ENCODE measurements around the gene PCCA. TPM values are rescaled to one million over a fixed set of nuclear protein-coding genes. Genes with fewer than 3 reads are reported as not detected.
A peak's percentile ranks its signal among the peaks of the same experiment; 100 is the strongest.

PCCA gene, protein sequence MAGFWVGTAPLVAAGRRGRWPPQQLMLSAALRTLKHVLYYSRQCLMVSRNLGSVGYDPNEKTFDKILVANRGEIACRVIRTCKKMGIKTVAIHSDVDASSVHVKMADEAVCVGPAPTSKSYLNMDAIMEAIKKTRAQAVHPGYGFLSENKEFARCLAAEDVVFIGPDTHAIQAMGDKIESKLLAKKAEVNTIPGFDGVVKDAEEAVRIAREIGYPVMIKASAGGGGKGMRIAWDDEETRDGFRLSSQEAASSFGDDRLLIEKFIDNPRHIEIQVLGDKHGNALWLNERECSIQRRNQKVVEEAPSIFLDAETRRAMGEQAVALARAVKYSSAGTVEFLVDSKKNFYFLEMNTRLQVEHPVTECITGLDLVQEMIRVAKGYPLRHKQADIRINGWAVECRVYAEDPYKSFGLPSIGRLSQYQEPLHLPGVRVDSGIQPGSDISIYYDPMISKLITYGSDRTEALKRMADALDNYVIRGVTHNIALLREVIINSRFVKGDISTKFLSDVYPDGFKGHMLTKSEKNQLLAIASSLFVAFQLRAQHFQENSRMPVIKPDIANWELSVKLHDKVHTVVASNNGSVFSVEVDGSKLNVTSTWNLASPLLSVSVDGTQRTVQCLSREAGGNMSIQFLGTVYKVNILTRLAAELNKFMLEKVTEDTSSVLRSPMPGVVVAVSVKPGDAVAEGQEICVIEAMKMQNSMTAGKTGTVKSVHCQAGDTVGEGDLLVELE
- 10 to 100 TPM in 3 of 5 donors, 1 to 10 TPM in 2; 7.6 to 16.8 (median 10.2) TPM for total RNA-seq
- 11.8 TPM for total RNA-seq (2013)
- 2.0 to 12.7 (median 8.2) reads per million in 29 experiments for total RNA-seq

DNA sequence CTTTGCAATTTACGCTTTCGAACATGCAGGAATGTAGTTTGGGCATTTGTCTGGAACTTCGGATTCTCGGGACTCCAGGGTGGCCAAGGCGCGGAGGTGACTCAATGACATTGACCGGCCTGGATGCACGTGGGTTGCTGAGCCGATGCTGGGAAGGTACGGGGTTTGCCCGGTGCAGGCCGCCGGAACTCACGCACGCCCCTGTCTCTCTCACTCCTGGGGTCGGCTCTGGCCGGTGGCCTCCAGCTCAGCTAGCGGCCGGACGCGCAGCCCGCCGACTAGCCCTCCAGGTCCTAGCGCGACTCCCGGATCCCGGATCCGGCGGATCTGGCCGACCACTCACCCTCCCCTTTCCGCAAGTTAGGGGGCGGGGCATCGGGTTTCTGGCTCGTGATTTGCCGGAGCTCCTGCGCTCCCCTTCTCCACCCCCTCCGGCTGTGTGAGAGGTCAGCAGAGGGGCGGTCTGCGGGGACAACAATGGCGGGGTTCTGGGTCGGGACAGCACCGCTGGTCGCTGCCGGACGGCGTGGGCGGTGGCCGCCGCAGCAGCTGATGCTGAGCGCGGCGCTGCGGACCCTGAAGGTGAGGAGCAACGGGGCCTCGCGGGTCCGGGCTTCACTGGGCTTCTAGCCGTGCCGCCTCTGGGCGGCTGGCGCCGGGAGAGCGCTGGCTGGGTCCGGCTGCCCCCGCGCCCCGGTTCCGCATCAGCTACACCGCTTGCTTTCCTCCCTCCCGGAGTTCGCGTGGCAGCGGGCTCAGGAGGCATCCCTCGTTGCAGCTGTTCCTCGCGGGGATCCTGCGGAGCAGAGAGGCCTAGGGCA is at the start of gene PCCA:
Gene PCCA (plus strand): TSS at position 450 of the 821 bp plus-strand sequence. CDS start 28 bp downstream, at position 478.
- no peaks in the 10 kb centered on the region for H3K27me3 Mint-ChIP-seq
- peak within 1 kb of the TSS; percentile 93 to 96 (median 94) for H3K4me3 Mint-ChIP-seq
- Histone ChIP-seq H3K36me3 (ENCODE audit: control insufficient read depth in 2 of 2, extremely low read depth in 1 of 2, insufficient read depth in 1 of 2, low read length in 1 of 2) (no peaks in the 10 kb centered on the region), H3K9me3 (no peaks in the 10 kb centered on the region), H3K4me1 (ENCODE audit: control insufficient read depth in 1 of 2, extremely low read depth in 1 of 2, insufficient read depth in 2 of 2, low read length in 2 of 2) (peaks cover 8 to 17% of the 10 kb centered on the region in 2 experiments), H3K4me3 (ENCODE audit: control insufficient read depth in 1 of 2, extremely low read depth in 1 of 2, low read length in 1 of 2) (peak within 1 kb of the TSS; percentile 82 to 84), H3K27ac (ENCODE audit: low read length) (no peak within 1 kb of the TSS), H3K27me3 (replicated peaks in 1 of 2; ENCODE audit: control insufficient read depth in 2 of 2, extremely low read depth in 1 of 2, insufficient read depth in 2 of 2, low read length in 1 of 2) (no peaks in the 10 kb centered on the region)
- H3K27ac Mint-ChIP-seq = peak within 1 kb of the TSS; percentile 65 to 82
- H3K9me3 Mint-ChIP-seq = no peaks in the 10 kb centered on the region
- ChIA-PET CTCF (interaction anchor here in 1 of 2 donors (0.6 kb wide), 1 partner anchor 48 kb away, joined by 4 read pairs; no protein-coding TSS in a partner anchor), POLR2A (interaction anchor here in 1 of 2 donors (0.6 kb wide), 1 partner anchor 212 kb away, joined by 15 read pairs; no protein-coding TSS in a partner anchor)
- peaks cover 25 to 46% (median 27%) of the 10 kb centered on the region in 3 donors for H3K4me1 Mint-ChIP-seq
- WGBS (ENCODE audit: insufficient coverage) = under 1% methylated on average over 64 of the region's 77 CpGs
- peak; percentile 79 to 85 (median 83) for ATAC-seq (replicated peaks in 1 of 4)
- DNase-seq = peak; percentile 15 to 77 (median 57)
- peaks cover 5% of the 10 kb centered on the region for H3K36me3 Mint-ChIP-seq

DNA sequence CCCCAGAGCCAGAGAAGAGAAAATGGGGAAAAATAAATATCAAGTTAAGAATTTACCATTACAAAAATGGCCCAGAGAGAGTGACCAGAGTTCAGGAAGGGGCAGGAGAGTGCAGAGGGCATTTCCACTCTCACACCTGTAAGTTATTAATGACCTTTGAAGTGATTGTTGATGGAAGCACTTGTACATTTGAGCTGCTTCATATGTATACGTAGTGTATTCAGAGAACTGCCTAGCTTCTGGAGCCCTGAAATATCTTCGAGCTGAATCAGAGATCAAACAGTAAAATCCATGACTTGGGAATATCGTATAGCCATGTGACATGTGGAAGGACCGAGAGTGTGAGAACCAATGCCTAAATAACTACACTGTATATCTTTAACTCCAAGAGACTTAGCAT is 49.2 kb upstream of the PCCA start:
- H3K4me3 Mint-ChIP-seq = no peak overlapping the region
- H3K27me3 ChIP-seq (replicated peaks in 1 of 2; ENCODE audit: control insufficient read depth in 2 of 2, extremely low read depth in 1 of 2, insufficient read depth in 2 of 2, low read length in 1 of 2) = no peaks in the 10 kb centered on the region
- no peaks in the 10 kb centered on the region for H3K36me3 Mint-ChIP-seq
- peaks cover 3 to 6% of the 10 kb centered on the region in 2 donors for H3K27me3 Mint-ChIP-seq
- no peaks in the 10 kb centered on the region for H3K36me3 ChIP-seq (ENCODE audit: control insufficient read depth in 2 of 2, extremely low read depth in 1 of 2, insufficient read depth in 1 of 2, low read length in 1 of 2)
- no peaks in the 10 kb centered on the region for H3K9me3 Mint-ChIP-seq
- H3K27ac Mint-ChIP-seq = no peak overlapping the region
- no peaks in the 10 kb centered on the region for H3K9me3 ChIP-seq
- WGBS (ENCODE audit: insufficient coverage) = 75% methylated on average over 2 of the region's 4 CpGs
- DNase-seq (no peak), ATAC-seq (replicated peaks in 1 of 4) (no peak)
- no peaks in the 10 kb centered on the region for H3K4me1 ChIP-seq (ENCODE audit: control insufficient read depth in 1 of 2, extremely low read depth in 1 of 2, insufficient read depth in 2 of 2, low read length in 2 of 2)
- no peaks in the 10 kb centered on the region for H3K4me1 Mint-ChIP-seq
- no peak overlapping the region for H3K4me3 ChIP-seq (ENCODE audit: control insufficient read depth in 1 of 2, extremely low read depth in 1 of 2, low read length in 1 of 2)
- no peak overlapping the region for H3K27ac ChIP-seq (ENCODE audit: low read length)
- POLR2A ChIA-PET = no interaction called here
- CTCF ChIA-PET = no interaction called here

GRCh38 chr13:100040196-100040595 is 48.7 kb upstream of the PCCA start:
- H3K4me1 ChIP-seq (ENCODE audit: control insufficient read depth in 1 of 2, extremely low read depth in 1 of 2, insufficient read depth in 2 of 2, low read length in 2 of 2) = no peaks in the 10 kb centered on the region
- no peak overlapping the region for H3K27ac ChIP-seq (ENCODE audit: low read length)
- Mint-ChIP-seq H3K4me1 (no peaks in the 10 kb centered on the region), H3K9me3 (no peaks in the 10 kb centered on the region), H3K4me3 (no peak overlapping the region), H3K36me3 (no peaks in the 10 kb centered on the region), H3K27me3 (peaks cover 3 to 6% of the 10 kb centered on the region in 2 donors), H3K27ac (no peak overlapping the region)
- WGBS (ENCODE audit: insufficient coverage) = no CpG with 5 or more reads among the region's 3 CpGs
- ChIA-PET CTCF (no interaction called here), POLR2A (no interaction called here)
- ATAC-seq (replicated peaks in 1 of 4) = no peak
- H3K36me3 ChIP-seq (ENCODE audit: control insufficient read depth in 2 of 2, extremely low read depth in 1 of 2, insufficient read depth in 1 of 2, low read length in 1 of 2) = no peaks in the 10 kb centered on the region
- no peaks in the 10 kb centered on the region for H3K9me3 ChIP-seq
- no peak overlapping the region for H3K4me3 ChIP-seq (ENCODE audit: control insufficient read depth in 1 of 2, extremely low read depth in 1 of 2, low read length in 1 of 2)
- no peak for DNase-seq
- no peaks in the 10 kb centered on the region for H3K27me3 ChIP-seq (replicated peaks in 1 of 2; ENCODE audit: control insufficient read depth in 2 of 2, extremely low read depth in 1 of 2, insufficient read depth in 2 of 2, low read length in 1 of 2)

GRCh38 chr13:100044936-100045335 is 44.0 kb upstream of the PCCA start:
- H3K27ac Mint-ChIP-seq = no peak overlapping the region
- H3K9me3 Mint-ChIP-seq = no peaks in the 10 kb centered on the region
- Histone ChIP-seq H3K9me3 (no peaks in the 10 kb centered on the region), H3K36me3 (ENCODE audit: control insufficient read depth in 2 of 2, extremely low read depth in 1 of 2, insufficient read depth in 1 of 2, low read length in 1 of 2) (no peaks in the 10 kb centered on the region), H3K4me1 (ENCODE audit: control insufficient read depth in 1 of 2, extremely low read depth in 1 of 2, insufficient read depth in 2 of 2, low read length in 2 of 2) (no peaks in the 10 kb centered on the region), H3K4me3 (ENCODE audit: control insufficient read depth in 1 of 2, extremely low read depth in 1 of 2, low read length in 1 of 2) (no peak overlapping the region), H3K27ac (ENCODE audit: low read length) (no peak overlapping the region), H3K27me3 (replicated peaks in 1 of 2; ENCODE audit: control insufficient read depth in 2 of 2, extremely low read depth in 1 of 2, insufficient read depth in 2 of 2, low read length in 1 of 2) (peaks cover 0 to 3% of the 10 kb centered on the region in 2 experiments)
- WGBS (ENCODE audit: insufficient coverage) = 100% methylated on average over 1 of the region's 3 CpGs
- DNase-seq (no peak), ATAC-seq (replicated peaks in 1 of 4) (no peak)
- no peaks in the 10 kb centered on the region for H3K36me3 Mint-ChIP-seq
- no peaks in the 10 kb centered on the region for H3K4me1 Mint-ChIP-seq
- ChIA-PET POLR2A (no interaction called here), CTCF (no interaction called here)
- H3K27me3 Mint-ChIP-seq = peaks cover 0 to 1% of the 10 kb centered on the region in 2 donors
- no peak overlapping the region for H3K4me3 Mint-ChIP-seq

DNA sequence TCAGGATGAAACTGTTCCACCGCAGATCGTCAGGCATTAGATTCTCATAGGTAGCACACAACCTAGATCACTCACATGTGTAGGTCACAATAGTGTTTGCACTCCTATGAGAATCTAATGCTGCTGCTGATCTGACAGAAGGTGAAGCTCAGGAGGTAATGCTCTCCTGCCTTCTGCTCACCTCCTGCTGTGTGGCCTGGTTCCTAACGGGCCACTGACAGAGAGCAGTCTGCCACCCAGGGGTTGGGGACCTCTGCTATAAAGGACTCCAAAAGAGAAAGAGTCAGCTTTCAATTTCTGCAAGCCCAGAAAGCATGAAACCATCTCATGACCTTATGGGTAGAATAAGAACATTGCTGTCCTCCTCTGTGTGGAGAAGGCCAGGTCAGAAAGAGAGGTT is 43.5 kb upstream of the PCCA start:
- ATAC-seq (replicated peaks in 1 of 4) (no peak), DNase-seq (no peak)
- Histone ChIP-seq H3K4me3 (ENCODE audit: control insufficient read depth in 1 of 2, extremely low read depth in 1 of 2, low read length in 1 of 2) (no peak overlapping the region), H3K27ac (ENCODE audit: low read length) (no peak overlapping the region), H3K9me3 (no peaks in the 10 kb centered on the region), H3K4me1 (ENCODE audit: control insufficient read depth in 1 of 2, extremely low read depth in 1 of 2, insufficient read depth in 2 of 2, low read length in 2 of 2) (no peaks in the 10 kb centered on the region), H3K27me3 (replicated peaks in 1 of 2; ENCODE audit: control insufficient read depth in 2 of 2, extremely low read depth in 1 of 2, insufficient read depth in 2 of 2, low read length in 1 of 2) (peaks cover 0 to 5% of the 10 kb centered on the region in 2 experiments), H3K36me3 (ENCODE audit: control insufficient read depth in 2 of 2, extremely low read depth in 1 of 2, insufficient read depth in 1 of 2, low read length in 1 of 2) (no peaks in the 10 kb centered on the region)
- peak overlapping the region in 1 of 2 donors; percentile 23 for H3K27ac Mint-ChIP-seq
- no peak overlapping the region for H3K4me3 Mint-ChIP-seq
- ChIA-PET CTCF (no interaction called here), POLR2A (no interaction called here)
- H3K9me3 Mint-ChIP-seq = no peaks in the 10 kb centered on the region
- WGBS (ENCODE audit: insufficient coverage) = 80% methylated on average over 1 of the region's 3 CpGs
- H3K27me3 Mint-ChIP-seq = peaks cover 0 to 1% of the 10 kb centered on the region in 2 donors
- H3K4me1 Mint-ChIP-seq = no peaks in the 10 kb centered on the region
- H3K36me3 Mint-ChIP-seq = no peaks in the 10 kb centered on the region

DNA sequence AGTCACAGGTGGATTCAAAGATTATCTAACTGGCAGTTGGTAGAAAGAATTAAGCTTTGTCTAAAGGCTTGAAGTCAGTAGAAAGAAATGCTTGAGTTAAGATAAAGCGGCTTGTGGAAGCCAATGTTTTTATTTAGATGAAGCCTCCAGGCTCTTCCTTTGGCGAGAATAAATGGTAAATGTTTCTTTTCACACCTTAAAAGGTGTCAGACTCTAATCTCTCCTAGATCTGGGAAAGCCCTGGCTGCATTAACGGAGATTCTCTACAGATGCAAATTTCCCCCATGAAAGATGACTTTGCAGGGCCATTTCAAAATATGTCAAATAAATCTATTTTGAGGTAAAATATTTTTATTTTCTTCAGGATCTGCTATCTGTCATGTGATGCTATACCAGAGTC is 37.8 kb upstream of the PCCA start:
- H3K27ac Mint-ChIP-seq = no peak overlapping the region
- peaks cover 0 to 12% of the 10 kb centered on the region in 2 donors for H3K27me3 Mint-ChIP-seq
- Histone ChIP-seq H3K27ac (ENCODE audit: low read length) (no peak overlapping the region), H3K9me3 (no peaks in the 10 kb centered on the region), H3K36me3 (ENCODE audit: control insufficient read depth in 2 of 2, extremely low read depth in 1 of 2, insufficient read depth in 1 of 2, low read length in 1 of 2) (no peaks in the 10 kb centered on the region), H3K4me1 (ENCODE audit: control insufficient read depth in 1 of 2, extremely low read depth in 1 of 2, insufficient read depth in 2 of 2, low read length in 2 of 2) (no peaks in the 10 kb centered on the region), H3K27me3 (replicated peaks in 1 of 2; ENCODE audit: control insufficient read depth in 2 of 2, extremely low read depth in 1 of 2, insufficient read depth in 2 of 2, low read length in 1 of 2) (peaks cover 0 to 11% of the 10 kb centered on the region in 2 experiments), H3K4me3 (ENCODE audit: control insufficient read depth in 1 of 2, extremely low read depth in 1 of 2, low read length in 1 of 2) (no peak overlapping the region)
- H3K9me3 Mint-ChIP-seq = no peaks in the 10 kb centered on the region
- no CpG with 5 or more reads among the region's 3 CpGs for WGBS (ENCODE audit: insufficient coverage)
- H3K4me1 Mint-ChIP-seq = no peaks in the 10 kb centered on the region
- ChIA-PET POLR2A (interaction anchor here in 1 of 2 donors (0.7 kb wide), 1 partner anchor 103 kb away, joined by 7 read pairs; no protein-coding TSS in a partner anchor), CTCF (no interaction called here)
- ATAC-seq (replicated peaks in 1 of 4) (no peak), DNase-seq (no peak)
- no peak overlapping the region for H3K4me3 Mint-ChIP-seq
- no peaks in the 10 kb centered on the region for H3K36me3 Mint-ChIP-seq

All from T-cell (primary cell).